T-helper 1 cell treated with Interleukin-12 subunit alpha and Interleukin-12 subunit beta and Interleukin-4 antibody, amounts not matched to agents 30 μg/mL and 1 μg/mL, for 36 hours (primary cell): ENCODE measurements around the gene MAL.
A peak's percentile ranks its signal among the peaks of the same experiment; 100 is the strongest.

Experiments used
- H3K27ac Mint-ChIP-seq: one replicate; pipeline ENCODE4 v1.8.0; 2021; ENCODE audit warnings: mild to moderate bottlenecking, mixed read lengths
- H3K27me3 Mint-ChIP-seq: one replicate; pipeline ENCODE4 v1.8.0; 2021; ENCODE audit warnings: low read depth, mixed read lengths
- H3K36me3 Mint-ChIP-seq: one replicate; pipeline ENCODE4 v1.8.0; 2021; ENCODE audit warnings: low read depth, mixed read lengths
- H3K4me1 Mint-ChIP-seq: one replicate; pipeline ENCODE4 v1.8.0; 2021; ENCODE audit warnings: low read depth, mixed read lengths
- H3K4me3 Mint-ChIP-seq: one replicate; pipeline ENCODE4 v1.8.0; 2021; ENCODE audit warnings: mild to moderate bottlenecking, moderate library complexity, mixed read lengths
- H3K9me3 Mint-ChIP-seq: one replicate; pipeline ENCODE4 v1.8.0; 2021; ENCODE audit warnings: mixed read lengths

MAL gene

GRCh38 chr2:95025406-95026319 lies at the start of gene MAL:
Gene MAL (plus strand): TSS chr2:95025708. CDS start chr2:95025793, 85 bp downstream.
- no peaks in the 10 kb centered on the region for H3K27me3 Mint-ChIP-seq
- peaks cover 46% of the 10 kb centered on the region for H3K4me1 Mint-ChIP-seq

DNA sequence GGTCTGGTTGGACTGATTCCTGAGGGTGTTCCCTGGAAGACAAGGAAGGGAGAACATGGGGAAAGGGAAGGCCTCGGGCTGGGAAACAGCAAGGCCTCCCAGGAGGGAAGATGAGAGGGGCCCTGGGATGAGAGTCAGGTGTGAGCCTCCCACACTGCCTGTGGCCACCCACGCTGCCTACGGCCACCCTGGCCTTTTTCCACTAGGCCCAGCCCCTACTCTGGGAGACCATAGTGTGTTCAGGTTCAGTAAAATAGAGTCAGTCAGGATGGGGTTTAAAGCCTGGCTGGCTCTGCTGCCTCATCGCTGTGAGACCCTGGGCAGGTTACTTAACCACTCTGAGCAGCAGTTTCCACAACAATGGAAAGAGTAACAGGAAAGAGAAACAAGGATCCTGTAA lies 47.7 kb upstream of the MAL start:
- Mint-ChIP-seq H3K36me3 (no peaks in the 10 kb centered on the region), H3K27me3 (peaks cover 11% of the 10 kb centered on the region)

More at GRCh38 chr2:95025406-95026319, at the start of gene MAL:
- Mint-ChIP-seq H3K9me3 (no peaks in the 10 kb centered on the region), H3K27ac (peak within 1 kb of the TSS; percentile 98), H3K36me3 (peaks cover 47% of the 10 kb centered on the region), H3K4me3 (peak within 1 kb of the TSS; percentile 99)

DNA sequence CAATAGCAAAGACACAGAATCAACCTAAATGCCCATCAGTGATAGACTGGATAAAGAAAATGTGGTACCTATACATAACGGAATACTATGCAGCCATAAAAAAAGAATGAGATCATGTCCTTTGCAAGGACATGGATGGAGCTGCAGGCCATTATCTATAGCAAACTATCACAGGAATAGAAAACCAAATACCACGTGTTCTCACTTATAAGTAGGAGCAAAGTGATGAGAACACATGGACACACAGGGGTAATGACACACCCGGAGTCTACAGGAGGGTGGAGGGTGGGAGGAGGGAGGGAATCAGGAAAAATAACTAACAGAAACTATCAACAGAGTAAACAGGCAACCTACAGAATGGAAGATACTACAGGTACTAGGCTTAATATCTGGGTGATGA lies 46.6 kb upstream of the MAL start:
- no peaks in the 10 kb centered on the region for H3K4me1 Mint-ChIP-seq
- H3K27me3 Mint-ChIP-seq: peaks cover 4% of the 10 kb centered on the region
- no peaks in the 10 kb centered on the region for H3K36me3 Mint-ChIP-seq
- no peak overlapping the region for H3K27ac Mint-ChIP-seq
- no peak overlapping the region for H3K4me3 Mint-ChIP-seq
- H3K9me3 Mint-ChIP-seq: no peaks in the 10 kb centered on the region

More for the DNA sequence above, 47.7 kb upstream of the MAL start:
- Mint-ChIP-seq H3K4me3 (no peak overlapping the region), H3K27ac (no peak overlapping the region), H3K9me3 (no peaks in the 10 kb centered on the region), H3K4me1 (no peaks in the 10 kb centered on the region)

DNA sequence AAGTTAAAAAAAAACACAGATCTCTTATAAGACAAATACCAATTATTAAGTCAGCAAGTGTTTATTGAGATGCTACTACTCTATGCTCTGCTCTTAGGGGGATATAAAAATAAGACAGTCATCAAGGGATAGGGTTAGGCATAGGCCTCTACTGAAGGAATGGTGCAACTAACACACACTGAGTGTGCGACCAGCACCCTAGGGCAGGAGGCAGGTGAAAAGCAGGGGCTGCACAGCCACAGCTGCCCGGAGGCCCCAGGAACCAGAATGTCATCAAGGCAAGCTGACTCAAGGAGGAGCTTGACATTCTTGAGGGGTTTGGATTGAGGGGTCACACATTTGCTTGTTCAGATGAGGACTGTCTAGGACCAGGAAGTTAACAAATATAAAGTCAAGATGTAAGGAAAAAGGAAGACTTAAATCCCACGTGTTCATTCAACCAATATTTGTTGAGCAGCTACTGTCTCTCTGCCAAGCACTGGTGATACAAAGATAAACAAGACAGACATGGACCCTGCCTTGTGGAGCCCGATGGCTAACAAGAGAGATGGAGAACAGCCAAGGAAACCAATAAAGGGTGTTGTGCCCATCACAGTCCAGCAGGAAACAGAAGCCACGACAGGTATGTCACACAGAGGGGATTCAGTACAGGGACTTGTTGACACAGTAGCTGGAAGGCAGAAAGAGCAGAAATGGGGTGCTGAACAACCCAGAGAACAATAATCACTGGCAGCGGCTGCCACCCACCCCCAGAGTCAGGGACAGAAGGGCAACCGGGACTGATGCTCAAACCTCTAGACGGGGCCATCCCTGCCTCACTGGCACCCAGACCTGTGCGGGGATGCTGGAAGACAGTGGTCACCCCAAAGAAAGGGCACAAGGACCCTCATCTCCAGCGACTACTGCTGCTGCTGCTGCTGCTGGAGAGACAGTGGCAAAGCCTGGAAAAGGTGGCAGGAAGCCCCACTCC lies 45.8 kb upstream of the MAL start:
- H3K27me3 Mint-ChIP-seq: peaks cover 4% of the 10 kb centered on the region
- no peaks in the 10 kb centered on the region for H3K9me3 Mint-ChIP-seq
- no peak overlapping the region for H3K27ac Mint-ChIP-seq
- no peaks in the 10 kb centered on the region for H3K36me3 Mint-ChIP-seq
- H3K4me1 Mint-ChIP-seq: no peaks in the 10 kb centered on the region
- no peak overlapping the region for H3K4me3 Mint-ChIP-seq

DNA sequence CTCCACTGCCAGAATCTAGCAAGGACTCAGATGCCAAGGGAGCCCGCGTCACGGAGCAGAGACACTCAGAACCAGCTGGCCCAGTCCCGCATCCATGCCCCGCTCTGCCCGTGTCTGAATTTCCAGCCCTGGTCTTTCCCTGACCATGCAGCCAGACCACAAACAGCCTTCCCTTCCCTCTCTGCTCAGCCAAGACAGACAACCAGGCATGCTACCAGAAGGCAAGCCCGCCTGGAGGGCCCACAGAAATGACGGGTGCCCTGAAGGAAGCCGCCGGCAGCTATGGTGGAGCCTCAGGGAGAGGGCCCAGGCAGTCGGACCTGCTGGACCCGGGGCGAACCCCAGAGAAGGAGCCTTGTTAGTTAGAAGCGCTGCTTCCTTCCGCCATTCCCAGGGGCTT lies 45.1 kb upstream of the MAL start:
- Mint-ChIP-seq H3K4me1 (peaks cover 4% of the 10 kb centered on the region), H3K27me3 (peaks cover 4% of the 10 kb centered on the region), H3K36me3 (no peaks in the 10 kb centered on the region), H3K9me3 (no peaks in the 10 kb centered on the region), H3K4me3 (no peak overlapping the region), H3K27ac (no peak overlapping the region)

DNA sequence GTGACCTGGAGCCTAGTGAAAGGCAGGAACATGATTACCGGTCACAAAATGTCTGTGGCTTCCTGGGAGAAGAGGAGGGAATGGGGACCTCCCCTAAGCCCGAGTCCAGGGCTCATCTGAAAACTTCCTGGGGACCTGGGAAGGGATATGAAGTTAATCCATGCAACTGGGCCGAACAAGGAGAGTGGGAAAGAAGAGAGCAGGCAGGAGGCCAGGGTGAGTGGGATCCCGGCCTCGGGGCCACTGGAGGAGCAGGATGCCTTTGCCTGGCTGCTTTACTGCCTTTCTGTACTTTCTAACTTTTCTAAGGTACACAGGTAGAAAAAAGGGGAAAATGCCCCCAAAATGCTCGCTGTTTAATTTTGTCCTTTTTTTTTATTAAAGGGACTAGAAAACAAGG lies 43.4 kb upstream of the MAL start:
- H3K36me3 Mint-ChIP-seq: no peaks in the 10 kb centered on the region

GRCh38 chr2:94982675-94983074 lies 42.8 kb upstream of the MAL start:
- Mint-ChIP-seq H3K9me3 (no peaks in the 10 kb centered on the region), H3K27ac (no peak overlapping the region), H3K27me3 (no peaks in the 10 kb centered on the region), H3K4me3 (no peak overlapping the region), H3K36me3 (no peaks in the 10 kb centered on the region), H3K4me1 (peaks cover 4% of the 10 kb centered on the region)

More for the DNA sequence above, 43.4 kb upstream of the MAL start:
- Mint-ChIP-seq H3K4me3 (no peak overlapping the region), H3K27ac (no peak overlapping the region), H3K9me3 (no peaks in the 10 kb centered on the region), H3K27me3 (no peaks in the 10 kb centered on the region), H3K4me1 (peaks cover 4% of the 10 kb centered on the region)

GRCh38 chr2:94984964-94985575 lies 40.4 kb upstream of the MAL start:
- no peaks in the 10 kb centered on the region for H3K36me3 Mint-ChIP-seq
- H3K4me3 Mint-ChIP-seq: no peak overlapping the region
- H3K27ac Mint-ChIP-seq: no peak overlapping the region
- peaks cover 6% of the 10 kb centered on the region for H3K27me3 Mint-ChIP-seq
- H3K4me1 Mint-ChIP-seq: peaks cover 4% of the 10 kb centered on the region
- H3K9me3 Mint-ChIP-seq: no peaks in the 10 kb centered on the region

- H3K27ac Mint-ChIP-seq: no peak overlapping the region
- H3K4me3 Mint-ChIP-seq: no peak overlapping the region
- H3K27me3 Mint-ChIP-seq: peaks cover 9% of the 10 kb centered on the region
- H3K9me3 Mint-ChIP-seq: no peaks in the 10 kb centered on the region
- no peaks in the 10 kb centered on the region for H3K36me3 Mint-ChIP-seq
- peaks cover 4% of the 10 kb centered on the region for H3K4me1 Mint-ChIP-seq
Observed at GRCh38 chr2:94985636-94986035, 39.9 kb upstream of the MAL start.

DNA sequence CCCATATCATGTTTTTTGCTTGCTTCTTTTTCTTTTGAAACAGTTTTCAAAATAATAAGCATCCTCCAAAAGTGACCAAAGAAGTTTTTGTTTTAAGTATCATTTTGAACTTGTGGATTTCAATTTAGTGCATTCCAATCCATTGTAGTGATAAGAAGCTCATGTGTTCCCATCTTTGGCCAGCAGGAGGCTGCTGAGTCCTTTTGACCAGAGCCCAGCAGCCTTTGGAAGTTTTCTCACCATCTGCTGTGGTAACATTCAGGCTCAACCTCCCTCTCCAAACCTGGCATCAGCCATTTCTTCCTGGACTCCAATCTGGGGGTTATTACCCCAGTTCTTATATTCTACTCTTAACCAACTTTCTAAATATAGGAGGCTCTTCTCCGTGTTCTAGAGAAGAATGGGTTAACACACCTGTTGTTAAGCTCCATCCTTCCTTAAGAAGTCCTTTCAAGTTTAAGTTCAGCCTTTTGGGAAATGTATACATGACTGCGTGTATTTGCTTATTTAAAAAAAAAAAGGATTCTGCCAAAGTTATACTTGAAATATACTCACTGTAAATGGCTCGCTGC lies 39.0 kb upstream of the MAL start:
- H3K4me3 Mint-ChIP-seq: no peak overlapping the region
- H3K36me3 Mint-ChIP-seq: no peaks in the 10 kb centered on the region
- peaks cover 4% of the 10 kb centered on the region for H3K4me1 Mint-ChIP-seq
- H3K9me3 Mint-ChIP-seq: no peaks in the 10 kb centered on the region
- H3K27ac Mint-ChIP-seq: no peak overlapping the region
- H3K27me3 Mint-ChIP-seq: peaks cover 9% of the 10 kb centered on the region

GRCh38 chr2:94987074-94988020 lies 38.2 kb upstream of the MAL start:
- Mint-ChIP-seq H3K27ac (no peak overlapping the region), H3K36me3 (no peaks in the 10 kb centered on the region), H3K27me3 (peaks cover 9% of the 10 kb centered on the region), H3K4me1 (peaks cover 4% of the 10 kb centered on the region), H3K9me3 (no peaks in the 10 kb centered on the region), H3K4me3 (no peak overlapping the region)

DNA sequence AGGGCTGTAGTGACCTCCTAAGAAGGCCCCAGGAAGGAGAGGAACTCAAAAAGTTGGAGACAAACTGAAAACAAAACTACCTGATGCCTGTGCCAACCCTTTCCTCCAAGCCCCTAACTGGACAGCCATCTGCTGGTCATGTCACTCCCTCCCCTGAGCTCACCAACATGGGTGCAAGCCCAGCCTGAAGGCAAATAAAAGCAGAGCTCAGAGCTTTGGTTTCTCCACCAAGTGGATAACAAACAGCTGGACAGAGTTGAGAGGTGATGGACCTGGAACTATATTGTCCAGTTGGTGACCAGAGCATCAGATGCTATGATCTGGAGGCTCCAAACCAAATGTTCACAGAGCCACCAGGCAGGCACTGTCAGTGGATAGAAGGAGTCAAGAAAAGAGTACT lies 34.6 kb upstream of the MAL start:
- H3K36me3 Mint-ChIP-seq: no peaks in the 10 kb centered on the region
- H3K27me3 Mint-ChIP-seq: peaks cover 16% of the 10 kb centered on the region
- H3K4me1 Mint-ChIP-seq: no peaks in the 10 kb centered on the region
- no peak overlapping the region for H3K27ac Mint-ChIP-seq
- H3K9me3 Mint-ChIP-seq: no peaks in the 10 kb centered on the region
- H3K4me3 Mint-ChIP-seq: no peak overlapping the region

- Mint-ChIP-seq H3K4me3 (no peak overlapping the region), H3K27ac (no peak overlapping the region), H3K4me1 (no peaks in the 10 kb centered on the region), H3K9me3 (no peaks in the 10 kb centered on the region), H3K27me3 (peaks cover 25% of the 10 kb centered on the region), H3K36me3 (no peaks in the 10 kb centered on the region)
Observed at GRCh38 chr2:94992360-94992759, 33.1 kb upstream of the MAL start.
